ENCODE measurements around the gene SGCD.

Gene SGCD

DNA sequence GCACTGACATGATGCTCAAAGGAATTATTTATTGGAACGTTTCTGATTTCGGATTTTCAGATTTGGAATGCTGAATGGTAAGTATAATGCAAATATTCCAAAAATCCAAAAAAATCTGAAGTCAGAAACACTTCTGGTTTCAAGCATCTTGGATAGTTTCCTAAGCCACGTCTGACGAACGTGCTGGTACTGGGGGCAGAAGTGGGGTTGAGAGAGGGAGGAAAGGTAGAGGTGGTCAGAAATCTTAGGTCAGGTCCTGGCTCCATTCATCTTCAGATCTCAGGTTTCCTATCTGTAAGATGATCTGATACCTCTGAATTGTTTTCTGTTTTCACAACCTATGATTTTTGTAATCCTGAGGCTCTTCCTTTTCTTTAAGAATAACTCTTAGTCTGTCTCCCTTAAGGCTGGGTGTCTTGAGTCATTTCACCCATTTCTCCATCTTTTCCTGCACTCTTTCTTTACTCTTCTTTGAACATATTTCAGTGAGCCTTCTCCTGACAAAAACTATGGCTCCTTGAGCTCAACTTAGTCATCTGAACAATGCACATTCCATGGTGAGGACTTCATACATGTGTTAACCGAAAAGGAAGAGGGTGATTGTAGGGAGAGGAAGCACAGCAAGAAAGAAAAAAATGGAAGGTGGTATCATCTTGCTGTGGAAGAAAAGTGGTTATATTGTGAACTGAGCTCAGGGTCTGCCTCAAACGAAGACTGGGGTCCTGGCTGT is 3.3 kb downstream of the SGCD start:
- no peaks in the 10 kb centered on the region for H3K27me3 ChIP-seq
- H3K4me1 ChIP-seq, result peaks cover 0 to 25% (median 14%) of the 10 kb centered on the region in 4 donors
- H3K4me3 ChIP-seq, result no peak overlapping the region
- H3K27ac ChIP-seq, result no peak overlapping the region
- TF ChIP-seq, protein P1, sequence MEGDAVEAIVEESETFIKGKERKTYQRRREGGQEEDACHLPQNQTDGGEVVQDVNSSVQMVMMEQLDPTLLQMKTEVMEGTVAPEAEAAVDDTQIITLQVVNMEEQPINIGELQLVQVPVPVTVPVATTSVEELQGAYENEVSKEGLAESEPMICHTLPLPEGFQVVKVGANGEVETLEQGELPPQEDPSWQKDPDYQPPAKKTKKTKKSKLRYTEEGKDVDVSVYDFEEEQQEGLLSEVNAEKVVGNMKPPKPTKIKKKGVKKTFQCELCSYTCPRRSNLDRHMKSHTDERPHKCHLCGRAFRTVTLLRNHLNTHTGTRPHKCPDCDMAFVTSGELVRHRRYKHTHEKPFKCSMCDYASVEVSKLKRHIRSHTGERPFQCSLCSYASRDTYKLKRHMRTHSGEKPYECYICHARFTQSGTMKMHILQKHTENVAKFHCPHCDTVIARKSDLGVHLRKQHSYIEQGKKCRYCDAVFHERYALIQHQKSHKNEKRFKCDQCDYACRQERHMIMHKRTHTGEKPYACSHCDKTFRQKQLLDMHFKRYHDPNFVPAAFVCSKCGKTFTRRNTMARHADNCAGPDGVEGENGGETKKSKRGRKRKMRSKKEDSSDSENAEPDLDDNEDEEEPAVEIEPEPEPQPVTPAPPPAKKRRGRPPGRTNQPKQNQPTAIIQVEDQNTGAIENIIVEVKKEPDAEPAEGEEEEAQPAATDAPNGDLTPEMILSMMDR (IDR thresholded peaks at IDR 0.05), result no peak
- intact Hi-C loops (cut with DNase I; ENCODE audit: low total_unique reads), result no loop called here
- no peaks in the 10 kb centered on the region for H3K36me3 ChIP-seq
- DNase-seq, result no peak
- H3K9me3 ChIP-seq, result no peaks in the 10 kb centered on the region

DNA sequence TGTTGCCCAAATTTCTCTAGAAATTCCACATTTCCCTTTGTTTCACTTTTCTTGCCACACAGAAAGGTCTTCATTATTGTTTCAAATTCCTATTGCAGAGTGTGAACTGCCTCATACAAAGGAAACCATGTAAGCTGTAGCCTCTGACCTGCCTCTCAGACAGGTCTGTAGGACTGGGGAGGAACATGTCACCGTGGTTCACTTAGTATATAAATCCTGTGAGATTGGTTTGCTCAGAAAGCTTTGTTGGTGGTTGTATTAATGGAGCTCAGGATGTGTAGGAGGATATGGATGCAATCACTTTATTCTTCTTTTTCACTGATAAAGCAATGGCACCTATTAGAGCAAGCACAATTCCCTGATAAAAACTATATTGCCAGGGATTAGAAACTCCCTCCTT is 4.2 kb downstream of the SGCD start:
- Histone ChIP-seq H3K27me3 (no peaks in the 10 kb centered on the region), H3K36me3 (peaks cover 0 to 8% (median 0%) of the 10 kb centered on the region in 3 donors), H3K9me3 (no peaks in the 10 kb centered on the region), H3K4me3 (no peak overlapping the region), H3K27ac (no peak overlapping the region), H3K4me1 (peaks cover 0 to 25% (median 9%) of the 10 kb centered on the region in 4 donors)
- no peak for DNase-seq
- TF ChIP-seq, protein P1 (IDR thresholded peaks at IDR 0.05), result no peak
- intact Hi-C loops (cut with DNase I; ENCODE audit: low total_unique reads), result no loop called here

DNA sequence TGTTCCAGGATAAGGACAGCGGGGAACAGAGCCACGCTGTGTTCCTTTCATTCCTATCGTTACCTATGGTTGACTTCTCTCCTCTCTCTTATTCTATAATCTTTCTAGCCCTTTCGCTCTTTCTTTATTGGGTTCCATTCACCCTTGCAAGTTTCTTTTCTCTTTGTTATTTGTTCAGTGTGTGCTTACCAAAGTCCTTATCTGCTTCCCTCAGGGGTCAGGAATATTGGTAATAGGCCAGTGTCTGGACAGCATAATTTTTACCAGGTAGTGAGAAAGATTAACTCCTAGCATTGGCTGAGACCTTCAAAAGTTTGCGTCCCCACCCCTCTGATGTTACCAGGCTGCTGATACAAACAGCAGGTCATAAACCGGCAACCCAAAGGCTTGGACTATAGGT is 4.9 kb downstream of the SGCD start:
- H3K9me3 ChIP-seq, result no peaks in the 10 kb centered on the region
- H3K4me3 ChIP-seq, result no peak overlapping the region
- no peak overlapping the region for H3K27ac ChIP-seq
- TF ChIP-seq, protein P1 (IDR thresholded peaks at IDR 0.05), result no peak
- H3K36me3 ChIP-seq, result peaks cover 0 to 8% (median 0%) of the 10 kb centered on the region in 3 donors
- intact Hi-C loops (cut with DNase I; ENCODE audit: low total_unique reads), result no loop called here
- H3K27me3 ChIP-seq, result no peaks in the 10 kb centered on the region
- no peak for DNase-seq
- H3K4me1 ChIP-seq, result peaks cover 0 to 18% (median 5%) of the 10 kb centered on the region in 4 donors

DNA sequence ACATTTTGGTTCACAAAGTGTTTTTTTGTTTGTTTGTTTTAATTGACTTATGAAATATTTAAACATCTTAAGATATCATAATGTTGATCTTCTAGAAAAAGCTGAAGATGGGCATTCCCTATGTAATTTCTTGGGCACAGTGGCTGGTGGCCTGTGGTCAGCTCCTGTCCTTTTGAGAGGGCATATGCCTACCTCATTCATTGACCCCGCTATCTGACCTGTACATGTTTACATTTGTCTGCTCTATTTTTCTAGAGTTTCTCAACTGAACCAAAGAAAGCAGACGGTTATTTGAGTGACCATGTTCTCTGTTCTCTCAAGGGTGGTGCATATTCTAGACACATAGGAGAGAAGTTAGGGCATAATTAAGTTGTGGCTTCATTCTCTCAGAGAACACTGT is 5.3 kb downstream of the SGCD start:
- no peaks in the 10 kb centered on the region for H3K27me3 ChIP-seq
- TF ChIP-seq, protein P1 (IDR thresholded peaks at IDR 0.05), result no peak
- no peak overlapping the region for H3K27ac ChIP-seq
- peaks cover 0 to 8% (median 0%) of the 10 kb centered on the region in 3 donors for H3K36me3 ChIP-seq
- no peaks in the 10 kb centered on the region for H3K9me3 ChIP-seq
- no peak overlapping the region for H3K4me3 ChIP-seq
- peaks cover 0 to 17% (median 5%) of the 10 kb centered on the region in 4 donors for H3K4me1 ChIP-seq
- no peak for DNase-seq
- intact Hi-C loops (cut with DNase I; ENCODE audit: low total_unique reads), result no loop called here

DNA sequence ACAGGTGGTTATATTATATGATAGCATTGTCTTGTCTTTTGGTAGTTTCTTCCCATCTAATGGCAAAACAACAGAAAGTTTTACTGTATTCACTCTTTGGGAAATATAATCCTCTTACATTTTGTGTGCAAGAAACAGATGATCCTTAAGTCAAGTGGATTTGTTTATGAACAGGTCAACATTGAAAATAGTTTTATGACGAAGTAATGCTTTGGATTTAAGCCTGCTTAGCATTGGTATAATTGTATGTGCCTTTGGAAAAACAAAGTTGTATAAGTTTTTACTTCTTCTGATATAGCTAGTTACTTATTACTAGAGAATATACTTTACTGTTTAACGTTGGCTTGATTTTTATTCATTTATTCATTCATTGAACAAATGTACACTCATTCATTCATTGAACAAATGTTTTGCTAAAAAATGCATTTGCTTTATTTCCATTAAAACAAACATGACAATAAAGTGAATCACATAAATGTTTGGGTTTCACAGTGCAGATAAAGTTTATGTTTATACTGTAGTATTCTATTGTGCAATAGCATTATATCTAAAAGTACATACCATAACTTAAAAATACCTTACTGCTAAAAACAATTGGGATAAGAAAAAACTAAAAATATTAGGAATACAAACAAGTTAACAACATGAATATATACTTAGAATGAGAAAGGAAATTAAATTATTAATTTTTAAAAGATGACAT is 12.3 kb downstream of the SGCD start:
- H3K36me3 ChIP-seq, result peaks cover 0 to 8% (median 4%) of the 10 kb centered on the region in 3 donors
- H3K27me3 ChIP-seq, result no peaks in the 10 kb centered on the region
- no peak overlapping the region for H3K27ac ChIP-seq
- DNase-seq, result no peak
- TF ChIP-seq, protein P1 (IDR thresholded peaks at IDR 0.05), result no peak
- peaks cover 0 to 3% (median 0%) of the 10 kb centered on the region in 4 donors for H3K4me1 ChIP-seq
- no peak overlapping the region for H3K4me3 ChIP-seq
- intact Hi-C loops (cut with DNase I; ENCODE audit: low total_unique reads), result no loop called here
- no peaks in the 10 kb centered on the region for H3K9me3 ChIP-seq

Data from tibial artery (tissue), 4 donors.